NCI-H524 treated with DMSO at 0.1 percent for 48 hours (cell line): ENCODE data around the gene FLNB.
"Not testable (repeated sequence)": the region's sequence is repeated elsewhere in the genome, so short reads cannot be mapped to it uniquely, and the experiment has no call there.

ENCODE experiments used
- DNase-seq: peaks from one replicate; lab custom pipeline; 2025; lab: John Stamatoyannopoulos, UW

The FLNB gene

GRCh38 chr3:58052373-58053273 is 44.4 kb downstream of the FLNB start:
- DNase-seq, result no peak

GRCh38 chr3:58054652-58055051 is 46.4 kb downstream of the FLNB start:
- DNase-seq, result no peak

GRCh38 chr3:58055314-58055713 is 47.1 kb downstream of the FLNB start:
- no peak for DNase-seq

- DNase-seq, result not testable (repeated sequence)
These were observed 47.7 kb downstream of the FLNB start for GRCh38 chr3:58055891-58056290.

- DNase-seq, result no peak
These were observed 50.4 kb downstream of the FLNB start for GRCh38 chr3:58058361-58059263.

- DNase-seq, result no peak
These were observed 51.4 kb downstream of the FLNB start for GRCh38 chr3:58059349-58060321.

- no peak for DNase-seq
These were observed 54.2 kb downstream of the FLNB start for GRCh38 chr3:58062472-58062871.

- no peak for DNase-seq
These were observed 55.0 kb downstream of the FLNB start for GRCh38 chr3:58063022-58063815.

GRCh38 chr3:58064923-58065638 is 56.9 kb downstream of the FLNB start:
- no peak for DNase-seq

GRCh38 chr3:58065700-58066167 is 57.5 kb downstream of the FLNB start:
- no peak for DNase-seq

GRCh38 chr3:58066842-58067241 is 58.6 kb downstream of the FLNB start:
- no peak for DNase-seq

GRCh38 chr3:58068122-58068809 is 60.0 kb downstream of the FLNB start:
- DNase-seq, result no peak

GRCh38 chr3:58071480-58071971 is 63.3 kb downstream of the FLNB start:
- DNase-seq, result no peak

GRCh38 chr3:58072052-58072762 is 64.0 kb downstream of the FLNB start:
- DNase-seq, result no peak

- DNase-seq, result no peak
These were observed 64.5 kb downstream of the FLNB start for GRCh38 chr3:58072763-58073130.

- no peak for DNase-seq
These were observed 65.3 kb downstream of the FLNB start for GRCh38 chr3:58073301-58074108.

- no peak for DNase-seq
These were observed 66.0 kb downstream of the FLNB start for GRCh38 chr3:58074116-58074715.
